SU-DHL-6 (cell line): ENCODE measurements around the gene IZUMO4.

ENCODE experiments used
- CTCF ChIP-seq: fragments of 200-600 bp; sonication (generic); IDR thresholded peaks from one replicate; pipeline ENCODE4 v1.5.1; 2017; ENCODE audit warnings: antibody characterized with exemption, mild to moderate bottlenecking, low read length, moderate library complexity; ENCODE audit not compliant: insufficient read depth, poor library complexity, severe bottlenecking
- EZH2phosphoT487 ChIP-seq: fragments of 200-600 bp; sonication (generic), shearing (Covaris generic); conservative IDR thresholded peaks from 2 replicates; pipeline ENCODE4 v1.6.1; 2018; ENCODE audit warnings: mild to moderate bottlenecking, antibody characterized with exemption, low read length, moderate library complexity, mixed read lengths

DNA sequence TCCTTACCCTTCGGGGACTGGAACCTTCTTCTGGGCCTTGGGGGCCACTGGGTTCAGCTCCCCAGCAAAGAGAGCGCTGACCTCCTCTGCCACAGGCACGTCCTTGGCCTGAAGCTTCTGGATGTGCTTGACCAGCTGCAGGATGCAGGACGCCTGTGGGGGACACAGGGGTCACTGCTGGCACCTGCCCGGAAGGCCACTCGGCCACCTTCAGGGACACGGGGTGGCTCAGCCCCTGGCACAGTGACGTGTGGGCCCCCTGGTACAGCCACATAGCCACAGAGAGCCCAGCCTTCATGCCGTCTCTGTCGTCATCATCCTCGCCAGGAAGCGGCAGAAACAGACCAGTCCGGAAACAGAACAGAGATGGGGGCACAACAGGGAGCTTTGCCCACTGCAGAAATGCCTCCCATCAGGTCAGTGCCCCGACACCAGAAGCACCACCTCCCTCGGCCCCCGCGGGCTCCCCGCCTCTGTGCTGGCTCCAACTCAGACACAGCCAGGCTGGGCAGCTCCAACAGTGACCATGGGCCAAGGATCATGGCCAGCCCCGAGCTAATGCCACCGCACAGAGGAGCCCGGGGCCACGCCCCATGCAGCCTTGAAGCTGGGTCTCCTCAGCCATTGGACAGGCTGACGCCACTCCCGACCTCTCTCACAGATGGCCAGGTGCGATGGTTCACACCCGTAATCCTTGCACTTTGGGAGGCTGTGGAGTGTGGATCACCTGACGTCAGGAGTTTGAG is 20.7 kb downstream of the IZUMO4 start:
- TF ChIP-seq CTCF (no peak), EZH2phosphoT487 (no peak)
